Mucosa of descending colon (tissue), 3 donors: Measurements from ENCODE around the gene ENOX1. TPM values are rescaled to one million over a fixed set of nuclear protein-coding genes. Genes with fewer than 3 reads are reported as not detected.
A peak's percentile ranks its signal among the peaks of the same experiment; 100 is the strongest.

Source experiments
- ATAC-seq: fragments of 200-7000 bp; cut with Tn5 transposase; one replicate; pipeline ENCODE4 v1.9.1; 2020; ENCODE audit warnings: mild to moderate bottlenecking, moderate library complexity
- DNase-seq, 3 donors: peaks; one replicate each; pipeline ENCODE4 v3.0.0-alpha.2; 2020
- H3K36me3 ChIP-seq: fragments of 200-600 bp; one replicate; pipeline ENCODE4 v1.8.0; 2021; ENCODE audit warnings: low read depth, mild to moderate bottlenecking
- H3K4me1 ChIP-seq: fragments of 200-600 bp; one replicate; pipeline ENCODE4 v1.8.0; 2021; ENCODE audit warnings: low read depth, mild to moderate bottlenecking
- H3K4me3 ChIP-seq: fragments of 200-600 bp; one replicate; pipeline ENCODE4 v1.8.0; 2021; ENCODE audit warnings: mild to moderate bottlenecking
- H3K9me3 ChIP-seq: fragments of 200-600 bp; one replicate; pipeline ENCODE4 v1.8.0; 2021; ENCODE audit warnings: mild to moderate bottlenecking
- intact Hi-C, 2 donors: fragments of 100-400 bp; cut with DNase I in 1 of 2; cut with micrococcal nuclease in 1 of 2; formaldehyde crosslinking; loops; one replicate each; pipeline versions ENCODE4 v1.11.0 to v1.11.1; 2022; cut with DNase I, micrococcal nuclease
- total RNA-seq, 3 donors: library from RNA; stranded (reverse); fragmentation: NEBNext Ultra II Directional in 2 of 3; extraction: Animal tissue kit (Norgen Biotek cat#: 25700) in 2 of 3; gene quantifications; one replicate each; pipeline versions ENCODE4 v1.2.1 to v1.2.4, GENCODE V29; 2021 to 2023
- TF ChIP-seq, protein P1 (sequence below): fragments of 200-600 bp; IDR thresholded peaks from one replicate; pipeline ENCODE4 v1.8.0; 2022; ENCODE audit warnings: antibody characterized with exemption, mild to moderate bottlenecking
- donor health status: DM: no; HTN: no; CAD: no; lungs with moderate emphysema.
- donor health status: DM: no; HTN: no; CAD: no.
- donor health status: DM: no; HTN: yes; CAD: no.

The ENOX1 gene
- total RNA-seq, 3 donors from 2014 or later = 0.35 to 9.8 (median 1.2) TPM

DNA sequence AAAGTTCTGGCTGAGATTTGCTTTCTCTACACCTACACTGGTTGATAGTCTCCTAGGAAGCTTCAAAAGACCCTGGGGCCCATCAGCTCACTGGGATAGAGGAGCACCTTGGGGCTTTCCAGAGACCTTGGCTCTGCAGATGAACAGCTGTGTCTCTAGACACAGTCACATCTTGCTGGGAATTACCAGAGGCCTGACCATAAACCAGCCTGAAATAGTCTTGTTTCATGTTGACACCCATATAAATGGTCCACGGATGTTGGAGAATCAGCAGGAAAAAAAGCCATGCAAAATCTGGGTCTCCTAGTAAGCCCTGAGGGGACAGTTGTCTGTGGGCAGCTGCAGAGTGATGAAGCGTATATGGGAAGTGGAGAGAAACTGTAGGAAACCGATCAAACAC lies 555.8 kb downstream of the ENOX1 start:
- intact Hi-C loops = no loop called here
- H3K4me3 ChIP-seq = no peak overlapping the region
- no peaks in the 10 kb centered on the region for H3K4me1 ChIP-seq
- H3K9me3 ChIP-seq = no peaks in the 10 kb centered on the region
- DNase-seq = no peak
- ATAC-seq = no peak
- TF ChIP-seq, protein P1, sequence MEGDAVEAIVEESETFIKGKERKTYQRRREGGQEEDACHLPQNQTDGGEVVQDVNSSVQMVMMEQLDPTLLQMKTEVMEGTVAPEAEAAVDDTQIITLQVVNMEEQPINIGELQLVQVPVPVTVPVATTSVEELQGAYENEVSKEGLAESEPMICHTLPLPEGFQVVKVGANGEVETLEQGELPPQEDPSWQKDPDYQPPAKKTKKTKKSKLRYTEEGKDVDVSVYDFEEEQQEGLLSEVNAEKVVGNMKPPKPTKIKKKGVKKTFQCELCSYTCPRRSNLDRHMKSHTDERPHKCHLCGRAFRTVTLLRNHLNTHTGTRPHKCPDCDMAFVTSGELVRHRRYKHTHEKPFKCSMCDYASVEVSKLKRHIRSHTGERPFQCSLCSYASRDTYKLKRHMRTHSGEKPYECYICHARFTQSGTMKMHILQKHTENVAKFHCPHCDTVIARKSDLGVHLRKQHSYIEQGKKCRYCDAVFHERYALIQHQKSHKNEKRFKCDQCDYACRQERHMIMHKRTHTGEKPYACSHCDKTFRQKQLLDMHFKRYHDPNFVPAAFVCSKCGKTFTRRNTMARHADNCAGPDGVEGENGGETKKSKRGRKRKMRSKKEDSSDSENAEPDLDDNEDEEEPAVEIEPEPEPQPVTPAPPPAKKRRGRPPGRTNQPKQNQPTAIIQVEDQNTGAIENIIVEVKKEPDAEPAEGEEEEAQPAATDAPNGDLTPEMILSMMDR = no peak
- no peaks in the 10 kb centered on the region for H3K36me3 ChIP-seq

GRCh38 chr13:43229506-43229905 lies 557.3 kb downstream of the ENOX1 start:
- Histone ChIP-seq H3K4me3 (no peak overlapping the region), H3K36me3 (no peaks in the 10 kb centered on the region), H3K9me3 (no peaks in the 10 kb centered on the region), H3K4me1 (no peaks in the 10 kb centered on the region)
- intact Hi-C loops = no loop called here
- ATAC-seq = peak; percentile 25
- no peak for DNase-seq
- TF ChIP-seq, protein P1 = no peak

GRCh38 chr13:43227721-43228120 lies 559.1 kb downstream of the ENOX1 start:
- no peaks in the 10 kb centered on the region for H3K4me1 ChIP-seq
- intact Hi-C loops = no loop called here
- no peak for ATAC-seq
- no peaks in the 10 kb centered on the region for H3K36me3 ChIP-seq
- H3K4me3 ChIP-seq = no peak overlapping the region
- TF ChIP-seq, protein P1 = no peak
- no peak for DNase-seq
- H3K9me3 ChIP-seq = no peaks in the 10 kb centered on the region

GRCh38 chr13:43223216-43223615 lies 563.6 kb downstream of the ENOX1 start:
- DNase-seq (no peak), ATAC-seq (no peak)
- H3K9me3 ChIP-seq = no peaks in the 10 kb centered on the region
- intact Hi-C loops = no loop called here
- H3K4me1 ChIP-seq = no peaks in the 10 kb centered on the region
- no peaks in the 10 kb centered on the region for H3K36me3 ChIP-seq
- TF ChIP-seq, protein P1 = no peak
- no peak overlapping the region for H3K4me3 ChIP-seq

DNA sequence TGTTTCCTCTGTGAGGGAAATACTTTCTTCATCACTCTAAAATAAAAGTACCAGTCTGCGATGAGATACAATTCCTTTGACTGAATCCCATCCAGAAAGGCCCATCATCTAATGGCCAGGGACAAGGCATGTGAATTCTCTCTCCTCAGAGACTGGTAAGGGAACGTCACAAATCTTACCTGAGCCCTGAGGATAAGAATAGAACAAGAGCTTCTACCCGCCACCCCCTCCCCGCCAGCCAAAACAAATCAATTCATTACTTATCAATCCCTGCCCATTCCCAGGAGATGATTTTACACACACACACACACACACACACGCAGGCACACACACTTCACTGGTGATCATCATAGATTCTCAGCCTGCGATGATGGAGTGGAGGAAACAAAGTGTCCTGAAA lies 564.7 kb downstream of the ENOX1 start:
- Histone ChIP-seq H3K9me3 (no peaks in the 10 kb centered on the region), H3K4me3 (no peak overlapping the region), H3K4me1 (no peaks in the 10 kb centered on the region), H3K36me3 (no peaks in the 10 kb centered on the region)
- intact Hi-C loops = no loop called here
- ATAC-seq = no peak
- no peak for DNase-seq
- TF ChIP-seq, protein P1 = no peak

DNA sequence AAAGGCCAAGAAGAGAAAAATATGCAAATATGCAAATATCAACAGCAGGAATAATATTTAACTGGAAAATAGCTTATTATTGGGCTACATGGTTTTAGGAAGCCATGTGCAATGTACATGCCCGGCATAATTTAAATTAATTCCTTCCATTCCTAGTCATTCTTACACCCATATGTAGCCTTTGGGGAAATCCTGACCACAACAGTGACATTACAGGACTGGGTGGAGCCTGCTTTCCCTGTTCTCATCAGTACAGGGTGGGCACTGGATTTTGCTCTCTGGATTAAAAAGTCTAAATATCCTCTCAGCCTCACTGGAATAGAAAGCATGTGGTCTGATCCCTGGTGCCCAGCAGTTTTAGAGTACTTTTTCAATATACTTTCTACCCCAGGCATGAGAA lies 565.2 kb downstream of the ENOX1 start:
- no peak for ATAC-seq
- intact Hi-C loops = no loop called here

More for the DNA sequence above, 565.2 kb downstream of the ENOX1 start:
- DNase-seq = no peak
- TF ChIP-seq, protein P1 = no peak
- Histone ChIP-seq H3K4me3 (no peak overlapping the region), H3K4me1 (no peaks in the 10 kb centered on the region), H3K9me3 (no peaks in the 10 kb centered on the region), H3K36me3 (no peaks in the 10 kb centered on the region)
